K562 (cell line): ENCODE measurements around the gene ZNF778. TPM values are rescaled to one million over a fixed set of nuclear protein-coding genes. Genes with fewer than 3 reads are reported as not detected.
A peak's percentile ranks its signal among the peaks of the same experiment; 100 is the strongest.

Experiments
- BRF2 ChIP-seq: IDR thresholded peaks from 3 replicates; pipeline ENCODE4 v1.6.1; 2011; ENCODE audit warnings: borderline replicate concordance, mild to moderate bottlenecking; ENCODE audit not compliant: insufficient read length, insufficient read depth
- CBX8 ChIP-seq: fragments of 200-600 bp; sonication (generic); IDR thresholded peaks from 2 replicates; pipeline ENCODE4 v1.6.1; 2012; ENCODE audit warnings: borderline replicate concordance, mixed run types, low read depth, mild to moderate bottlenecking, moderate library complexity, mixed read lengths, low read length, control low read depth, inconsistent platforms; ENCODE audit not compliant: poor library complexity, severe bottlenecking; ENCODE audit errors: extremely low read depth
- CCAR2 ChIP-seq: fragments of 200-400 bp; formaldehyde crosslinking; IDR thresholded peaks from 2 replicates; pipeline ENCODE4 v1.6.1; 2017; ENCODE audit warnings: mild to moderate bottlenecking, low read depth, low read length
- CSDE1 ChIP-seq, 2 experiments: fragments of 450-650 bp; IDR thresholded peaks; 2 replicates each; pipeline ENCODE4 v1.6.1; 2016; ENCODE audit warnings: mild to moderate bottlenecking in 1 of 2
- DPF2 ChIP-seq: fragments of 450-650 bp; IDR thresholded peaks from 2 replicates; pipeline ENCODE4 v1.6.1; 2016
- EGR1 ChIP-seq: fragments of 450-650 bp; conservative IDR thresholded peaks from 2 replicates; pipeline ENCODE4 v1.6.1; 2017; ENCODE audit warnings: mild to moderate bottlenecking
- FOXK1 ChIP-seq: sonication (generic); formaldehyde crosslinking; IDR thresholded peaks from 2 replicates; pipeline ENCODE4 v1.8.0; 2022; ENCODE audit warnings: missing genetic modification reagents, mild to moderate bottlenecking, borderline replicate concordance
- KLF6 ChIP-seq: fragments of 250-450 bp; sonication (Bioruptor Pico); IDR thresholded peaks from 2 replicates; pipeline ENCODE4 v1.4.0; 2020; ENCODE audit warnings: mild to moderate bottlenecking, moderate library complexity, borderline replicate concordance
- LARP7 ChIP-seq: fragments of 450-650 bp; IDR thresholded peaks from 2 replicates; pipeline ENCODE4 v1.6.1; 2016
- MCM2 ChIP-seq: fragments of 450-650 bp; IDR thresholded peaks from 2 replicates; pipeline ENCODE4 v1.6.1; 2017; ENCODE audit warnings: low read depth, mild to moderate bottlenecking
- MXD1 ChIP-seq: fragments of 250-450 bp; sonication (Bioruptor Pico); IDR thresholded peaks from 2 replicates; pipeline ENCODE4 v1.8.0; 2021; ENCODE audit warnings: borderline replicate concordance, mild to moderate bottlenecking, moderate library complexity; ENCODE audit not compliant: poor library complexity, severe bottlenecking
- PHF8 ChIP-seq: fragments of 200-600 bp; sonication (generic); IDR thresholded peaks from 2 replicates; pipeline ENCODE4 v1.6.1; 2012; ENCODE audit warnings: mixed run types, mild to moderate bottlenecking, inconsistent platforms, low read length, moderate library complexity, borderline replicate concordance
- POLR2AphosphoS5 ChIP-seq: IDR thresholded peaks from 2 replicates; pipeline ENCODE4 v1.6.1; 2011; ENCODE audit warnings: mild to moderate bottlenecking, low read depth, low read length, moderate library complexity; ENCODE audit not compliant: control insufficient read depth, insufficient read depth
- RAD51 ChIP-seq: fragments of 450-650 bp; IDR thresholded peaks from 2 replicates; pipeline ENCODE4 v1.7.1; 2016; ENCODE audit warnings: low read depth, mild to moderate bottlenecking, borderline replicate concordance
- SIX5 ChIP-seq, 2 experiments: IDR thresholded peaks; 2 replicates each; pipeline ENCODE4 v1.6.1; 2011; ENCODE audit warnings: low read length in 2 of 2, borderline replicate concordance in 1 of 2, low read depth in 1 of 2, mild to moderate bottlenecking in 1 of 2, moderate library complexity in 1 of 2; ENCODE audit not compliant: insufficient read depth in 1 of 2
- TBL1XR1 ChIP-seq, 2 experiments: IDR thresholded peaks; 2 replicates each; pipeline ENCODE4 v1.6.1; 2012; ENCODE audit warnings: improper control_type of control experiment in 2 of 2, low read length in 2 of 2, mild to moderate bottlenecking in 1 of 2
- TEAD1 ChIP-seq, 2 experiments: fragments of 450-650 bp in 1 of 2; sonication (generic) in 1 of 2; formaldehyde crosslinking; IDR thresholded peaks; 2 replicates each; pipeline versions ENCODE4 v1.4.0 to v1.8.0; 2020 to 2022; ENCODE audit warnings: mild to moderate bottlenecking in 2 of 2, missing genetic modification reagents in 1 of 2
- U2AF2 ChIP-seq: fragments of 200-400 bp; formaldehyde crosslinking; optimal IDR thresholded peaks from 2 replicates; pipeline ENCODE3; 2017; ENCODE audit warnings: low read depth, mild to moderate bottlenecking, low read length
- ZKSCAN8 ChIP-seq: fragments of 200-800 bp; sonication (Bioruptor generic); IDR thresholded peaks from 2 replicates; pipeline ENCODE4 v1.6.1; 2016; ENCODE audit warnings: missing genetic modification characterization, missing compliant biosample characterization
- ZNF124 ChIP-seq: sonication (generic); formaldehyde crosslinking; IDR thresholded peaks from 2 replicates; pipeline ENCODE4 v1.8.1; 2022; ENCODE audit warnings: missing genetic modification reagents
- ZNF184 ChIP-seq: sonication (generic); formaldehyde crosslinking; IDR thresholded peaks from 2 replicates; pipeline ENCODE4 v1.5.0; 2020; ENCODE audit warnings: missing genetic modification reagents
- ZNF695 ChIP-seq: fragments of 450-650 bp; formaldehyde crosslinking; IDR thresholded peaks from 2 replicates; pipeline ENCODE4 v1.4.0; 2020; ENCODE audit warnings: mild to moderate bottlenecking, moderate library complexity
- ZNF696 ChIP-seq: fragments of 250-450 bp; sonication (Bioruptor Pico); conservative IDR thresholded peaks from 2 replicates; pipeline ENCODE4 v1.4.0; 2020; ENCODE audit warnings: mild to moderate bottlenecking, moderate library complexity
- polyA plus RNA-seq, 8 experiments: library from polyadenylated mRNA; depleted of rRNA in 4 of 8; stranded (reverse) in 5 of 8; unstranded in 3 of 8; fragments of >200 nt; fragmentation: Nextera tagmentation in 2 of 8; fragmentation: Illumina TruSeq in 1 of 8; extraction: Ambion mirVana in 2 of 8; extraction: Trizol in 1 of 8; gene quantifications; 2 replicates each; pipeline versions ENCODE4 v1.2.1 to v1.2.3, GENCODE V29; 2011 to 2014; ENCODE audit warnings: inconsistent platforms in 1 of 8, missing spikeins in 1 of 8
- total RNA-seq, 7 experiments: library from RNA; depleted of rRNA in 6 of 7; stranded (reverse); fragments of >200 nt in 6 of 7; fragmentation: Illumina TruSeq in 2 of 7; extraction: Trizol in 2 of 7; gene quantifications; 2 replicates each; pipeline versions ENCODE4 v1.2.1 to v1.2.3, GENCODE V29; 2011 to 2021; ENCODE audit warnings: low replicate concordance in 1 of 7
- TF ChIP-seq, protein P1 (sequence below): fragments of 450-650 bp; formaldehyde crosslinking; IDR thresholded peaks from 2 replicates; pipeline ENCODE4 v1.4.0; 2020; ENCODE audit warnings: mild to moderate bottlenecking, mixed read lengths

Gene ZNF778
- total and polyA plus RNA-seq, 9 of the 15 experiments (the other 6 are each of a cell fraction or from before 2014, with no cell fraction given): 0.70 to 60.6 (median 7.5) TPM

GRCh38 chr16:89171216-89172170 is 46.0 kb upstream of the ZNF778 start, which contains the start of gene CDH15 (continued):
- no peak for TF ChIP-seq LARP7
- TF ChIP-seq ZNF695 (CRISPR knock-in tag): no peak
- TF ChIP-seq MCM2: no peak
- TF ChIP-seq PHF8: peak; percentile 15; the same call in 1 of the 2 replicates
- TF ChIP-seq RAD51: peak; percentile 41; the same call in 1 of the 2 replicates
- TF ChIP-seq MXD1 (CRISPR knock-in tag): no peak
- no peak for TF ChIP-seq ZNF696 (CRISPR knock-in tag)
- no peak for TF ChIP-seq POLR2AphosphoS5
- no peak for TF ChIP-seq CSDE1 (IDR thresholded peaks at IDR 0.05)
- TF ChIP-seq, protein P1, sequence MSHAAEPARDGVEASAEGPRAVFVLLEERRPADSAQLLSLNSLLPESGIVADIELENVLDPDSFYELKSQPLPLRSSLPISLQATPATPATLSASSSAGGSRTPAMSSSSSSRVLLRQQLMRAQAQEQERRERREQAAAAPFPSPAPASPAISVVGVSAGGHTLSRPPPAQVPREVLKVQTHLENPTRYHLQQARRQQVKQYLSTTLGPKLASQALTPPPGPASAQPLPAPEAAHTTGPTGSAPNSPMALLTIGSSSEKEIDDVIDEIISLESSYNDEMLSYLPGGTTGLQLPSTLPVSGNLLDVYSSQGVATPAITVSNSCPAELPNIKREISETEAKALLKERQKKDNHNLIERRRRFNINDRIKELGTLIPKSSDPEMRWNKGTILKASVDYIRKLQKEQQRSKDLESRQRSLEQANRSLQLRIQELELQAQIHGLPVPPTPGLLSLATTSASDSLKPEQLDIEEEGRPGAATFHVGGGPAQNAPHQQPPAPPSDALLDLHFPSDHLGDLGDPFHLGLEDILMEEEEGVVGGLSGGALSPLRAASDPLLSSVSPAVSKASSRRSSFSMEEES: no peak
- no peak for TF ChIP-seq U2AF2
- no peak for TF ChIP-seq KLF6 (CRISPR knock-in tag)
- no peak for TF ChIP-seq FOXK1
- TF ChIP-seq BRF2: no peak
- TF ChIP-seq DPF2: no peak
- no peak for TF ChIP-seq ZNF124
- no peak for TF ChIP-seq TBL1XR1 (IDR thresholded peaks at IDR 0.05; ENCODE audit: low read length in 2 of 2)
- TF ChIP-seq CCAR2: no peak
- no peak for TF ChIP-seq ZKSCAN8
- TF ChIP-seq SIX5 (IDR thresholded peaks at IDR 0.05; ENCODE audit: borderline replicate concordance in 1 of 2, insufficient read depth in 1 of 2, low read depth in 1 of 2, low read length in 2 of 2): no peak
- TF ChIP-seq EGR1: peak; percentile 69
- no peak for TF ChIP-seq TEAD1 (CRISPR knock-in tag; IDR thresholded peaks at IDR 0.05)
- TF ChIP-seq ZNF184 (CRISPR knock-in tag): no peak
- TF ChIP-seq CBX8: no peak
